AG08395 (cell line): Measurements from ENCODE around the gene SPACDR.

Source experiments
- DNase-seq: peaks from one replicate; pipeline ENCODE4 v3.0.0; 2012; ENCODE audit warnings: mixed read lengths, low spot score

The SPACDR gene

DNA sequence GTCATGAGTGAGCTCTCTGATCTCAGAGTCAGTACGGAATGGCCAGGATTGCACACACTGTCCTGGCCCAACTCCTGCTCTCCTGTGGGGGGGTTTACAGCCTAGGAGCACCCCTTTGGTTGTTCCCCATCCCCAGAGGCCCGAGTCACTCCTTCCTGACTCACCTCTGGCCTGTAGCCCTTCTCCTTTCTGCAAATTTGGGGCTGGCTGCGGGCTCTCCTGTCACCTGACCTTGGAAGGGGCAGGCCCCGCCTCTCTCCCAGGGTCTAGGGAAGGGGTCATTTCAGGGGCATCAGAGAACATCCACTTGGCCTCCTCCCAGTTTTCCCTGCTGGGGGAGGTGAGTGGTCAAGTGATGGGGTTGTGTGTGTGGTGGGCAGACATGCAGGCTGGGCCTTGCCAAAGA is 21.4 kb upstream of the SPACDR start:
- DNase-seq, result no peak

DNA sequence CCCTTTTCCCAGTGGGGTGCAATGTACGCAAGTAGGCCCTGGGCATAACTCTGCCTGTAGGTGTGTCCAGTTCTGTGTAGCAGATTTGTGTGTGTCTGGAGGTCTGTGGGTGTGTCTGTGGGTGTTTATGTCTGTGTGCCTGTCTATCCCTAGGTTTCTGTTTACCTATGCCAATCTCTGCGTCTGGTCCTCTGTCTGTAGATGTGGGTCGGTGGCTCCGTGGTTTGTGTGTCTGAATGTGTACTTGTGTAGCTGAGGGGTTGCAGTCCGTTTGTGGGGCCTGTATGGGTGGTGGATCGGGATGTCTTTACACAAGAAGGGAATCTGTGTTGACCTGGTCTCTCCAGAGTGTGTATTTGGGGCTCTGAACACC is 20.6 kb upstream of the SPACDR start:
- peak; percentile 1 for DNase-seq

DNA sequence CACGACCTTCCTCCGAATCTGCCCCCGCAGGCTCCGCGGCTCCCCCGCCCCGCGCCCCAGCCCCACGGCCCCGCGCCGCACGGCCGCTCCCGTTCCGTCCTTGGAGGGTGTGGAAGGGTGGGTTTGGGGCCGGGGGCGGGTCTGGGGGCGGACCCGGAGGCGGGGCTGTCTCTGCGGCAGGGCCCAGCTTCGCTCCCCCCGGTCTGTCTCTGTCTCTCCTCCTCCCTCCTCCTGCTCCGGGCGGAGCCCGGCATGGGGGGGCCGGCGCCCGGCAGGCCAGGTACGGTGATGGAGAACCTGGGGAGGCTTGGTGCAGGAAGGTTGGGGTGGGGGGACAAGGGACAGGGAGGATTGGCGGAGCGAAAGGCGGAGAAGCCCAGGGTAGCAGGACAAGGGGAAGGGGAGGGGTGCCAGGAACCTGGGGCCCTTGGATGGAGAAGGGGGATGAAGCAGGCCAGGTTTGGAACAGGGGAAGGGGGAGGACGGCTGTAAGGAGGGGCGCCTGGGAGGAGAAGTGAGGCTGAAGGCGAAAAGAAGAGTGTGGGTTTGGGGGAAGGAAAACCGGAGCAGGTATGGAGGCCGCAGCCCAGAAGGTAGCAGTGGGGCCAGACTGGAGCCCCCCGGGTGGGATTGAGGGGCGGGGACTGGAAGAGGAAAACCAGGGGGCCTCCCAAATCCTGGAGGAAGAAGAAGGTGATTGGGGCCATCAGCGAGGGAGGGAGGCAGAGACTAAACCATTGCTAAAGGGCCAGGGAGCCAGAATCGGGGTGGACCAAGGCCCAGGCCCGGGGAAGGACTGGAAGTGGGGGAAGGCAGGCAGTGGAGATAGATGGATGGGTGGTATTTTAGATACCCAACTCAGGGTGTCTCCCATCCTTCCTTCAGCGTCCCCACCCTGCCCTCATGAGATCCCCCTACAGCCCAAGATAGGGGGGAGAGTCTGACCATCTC is 19.9 kb upstream of the SPACDR start, which contains the start of gene NYAP1:
NYAP1 (plus strand) TSS at position 206 of the 951 bp plus-strand sequence. CDS start 1,385 bp downstream, outside the sequence.
- DNase-seq, result peak; percentile 34

DNA sequence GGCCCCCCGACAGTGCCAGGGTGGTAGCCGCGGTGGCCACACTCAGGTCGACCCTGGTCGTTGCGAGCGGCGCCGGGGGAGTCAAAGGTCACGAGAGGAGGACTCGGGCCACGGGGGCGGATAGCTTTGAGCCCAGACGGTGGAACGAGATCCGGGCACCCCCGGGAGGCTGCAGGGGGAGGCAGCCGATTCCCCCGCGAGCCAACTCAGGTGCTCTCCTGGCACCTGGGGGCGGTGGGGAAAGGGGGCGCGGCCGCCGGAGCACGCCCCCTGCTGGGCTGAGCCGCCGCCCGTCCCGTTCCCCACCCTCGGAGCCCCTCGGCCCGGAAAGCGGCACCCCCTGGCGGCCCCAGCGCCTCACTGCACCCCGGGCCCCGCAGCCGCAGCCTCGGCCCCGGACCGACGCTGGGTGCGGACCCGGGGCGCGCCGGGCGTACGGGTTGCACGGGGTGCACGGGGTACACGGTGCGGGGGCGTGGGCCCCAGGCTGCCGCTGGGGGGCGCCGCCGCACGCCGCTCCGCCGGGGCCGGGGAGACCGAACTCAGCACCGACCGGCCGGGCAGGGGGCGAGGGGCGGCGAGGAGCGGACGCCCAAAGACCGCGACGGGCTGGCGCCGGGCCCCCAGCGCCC is 19.1 kb upstream of the SPACDR start:
- peak; percentile 67 for DNase-seq

DNA sequence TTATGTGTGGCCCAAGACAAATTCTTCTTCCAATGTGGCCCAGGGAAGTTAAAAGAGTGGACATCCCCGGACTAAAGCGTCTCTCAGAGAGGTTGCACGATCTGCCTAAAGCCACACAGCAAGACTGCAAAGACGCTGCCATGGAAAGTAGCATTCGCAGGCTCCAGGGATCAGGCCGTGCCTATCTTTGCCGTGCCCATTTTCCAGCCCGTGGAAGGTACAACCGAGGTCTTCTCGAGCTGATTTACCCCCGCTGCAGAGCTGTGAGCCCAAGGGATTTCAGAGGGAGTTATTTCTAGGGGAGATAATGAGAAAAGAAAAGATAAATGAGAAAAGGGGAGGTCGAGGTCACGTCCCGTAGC is 18.6 kb upstream of the SPACDR start:
- DNase-seq, result no peak

DNA sequence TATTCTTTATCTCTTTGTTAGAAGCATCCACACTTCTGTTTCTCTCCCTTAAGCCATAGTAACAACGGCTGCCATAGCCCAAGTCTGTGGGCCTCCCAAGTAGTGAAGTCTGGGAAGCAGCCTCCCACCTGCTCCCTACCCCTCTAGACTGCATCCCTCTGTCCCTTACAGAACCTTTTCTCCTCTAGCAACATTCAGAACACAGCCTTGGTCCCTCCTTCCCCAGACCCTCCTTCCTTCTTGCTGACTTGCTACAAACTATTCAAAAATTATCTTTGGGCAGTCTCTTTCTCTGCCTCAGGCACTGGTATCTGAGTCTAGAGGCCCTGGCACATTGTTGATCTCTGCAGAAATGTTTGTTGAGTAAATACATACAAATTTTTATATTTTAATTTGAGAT is 17.4 kb upstream of the SPACDR start:
- DNase-seq, result no peak

DNA sequence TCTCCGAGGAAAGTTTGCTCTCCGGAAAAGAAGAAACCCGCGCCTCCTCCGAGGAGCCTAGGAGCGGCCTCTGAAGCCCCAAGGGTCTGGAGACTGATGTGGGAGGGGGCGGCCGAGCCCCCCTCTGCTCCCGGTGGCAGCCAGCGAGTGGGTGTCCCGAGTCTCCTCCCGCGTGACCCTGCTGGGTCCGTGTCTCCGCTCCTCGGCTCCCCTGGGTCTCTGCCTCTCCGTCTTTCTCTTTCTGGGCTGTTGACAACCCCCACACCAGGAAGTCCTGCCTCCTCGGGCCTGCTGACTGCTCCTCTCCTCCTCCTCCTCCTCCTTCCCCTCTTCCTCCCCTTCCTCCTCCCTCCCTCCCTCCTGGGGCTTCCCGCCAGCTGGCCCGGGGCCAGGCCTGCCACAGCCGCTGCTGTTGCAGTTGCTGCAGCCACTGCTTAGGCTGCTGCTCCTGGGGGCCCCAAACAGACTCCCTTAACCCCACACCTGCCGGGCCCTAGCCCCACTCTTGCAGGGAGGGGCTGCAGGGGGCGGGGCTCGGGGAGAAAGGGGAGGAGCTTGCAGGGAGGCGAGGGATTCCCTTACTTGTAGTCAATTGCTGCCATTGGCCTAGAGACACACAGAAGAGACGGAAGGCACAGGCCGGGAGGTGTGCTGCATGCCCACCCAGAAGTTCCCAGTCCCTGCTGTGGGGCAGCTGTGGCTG is 15.0 kb upstream of the SPACDR start, which contains the start of gene TSC22D4:
TSC22D4 (minus strand) TSS at position 257 of the 703 bp plus-strand sequence. CDS start 1,176 bp downstream, outside the sequence.
- DNase-seq, result peak; percentile 92

DNA sequence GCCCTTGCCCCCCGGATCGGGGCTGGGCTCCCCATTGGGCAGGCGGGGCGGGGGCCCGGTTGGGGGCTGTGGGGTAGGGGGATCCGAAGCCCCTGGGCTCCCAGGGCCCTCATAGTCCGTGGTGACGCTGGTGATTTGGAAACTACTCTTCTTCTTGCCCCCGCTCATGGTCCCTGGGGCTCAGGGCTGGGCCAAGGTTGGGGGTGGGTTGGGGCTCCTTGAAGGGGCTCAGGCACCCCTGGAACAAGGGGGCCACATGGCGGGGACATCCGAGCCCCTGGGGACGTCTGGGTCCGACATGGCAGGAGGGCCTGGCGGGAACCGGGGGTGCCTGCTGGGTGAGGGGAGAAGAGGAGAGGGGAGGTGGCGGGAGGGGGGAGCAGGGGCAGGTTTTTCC is 13.8 kb upstream of the SPACDR start:
- DNase-seq, result no peak

DNA sequence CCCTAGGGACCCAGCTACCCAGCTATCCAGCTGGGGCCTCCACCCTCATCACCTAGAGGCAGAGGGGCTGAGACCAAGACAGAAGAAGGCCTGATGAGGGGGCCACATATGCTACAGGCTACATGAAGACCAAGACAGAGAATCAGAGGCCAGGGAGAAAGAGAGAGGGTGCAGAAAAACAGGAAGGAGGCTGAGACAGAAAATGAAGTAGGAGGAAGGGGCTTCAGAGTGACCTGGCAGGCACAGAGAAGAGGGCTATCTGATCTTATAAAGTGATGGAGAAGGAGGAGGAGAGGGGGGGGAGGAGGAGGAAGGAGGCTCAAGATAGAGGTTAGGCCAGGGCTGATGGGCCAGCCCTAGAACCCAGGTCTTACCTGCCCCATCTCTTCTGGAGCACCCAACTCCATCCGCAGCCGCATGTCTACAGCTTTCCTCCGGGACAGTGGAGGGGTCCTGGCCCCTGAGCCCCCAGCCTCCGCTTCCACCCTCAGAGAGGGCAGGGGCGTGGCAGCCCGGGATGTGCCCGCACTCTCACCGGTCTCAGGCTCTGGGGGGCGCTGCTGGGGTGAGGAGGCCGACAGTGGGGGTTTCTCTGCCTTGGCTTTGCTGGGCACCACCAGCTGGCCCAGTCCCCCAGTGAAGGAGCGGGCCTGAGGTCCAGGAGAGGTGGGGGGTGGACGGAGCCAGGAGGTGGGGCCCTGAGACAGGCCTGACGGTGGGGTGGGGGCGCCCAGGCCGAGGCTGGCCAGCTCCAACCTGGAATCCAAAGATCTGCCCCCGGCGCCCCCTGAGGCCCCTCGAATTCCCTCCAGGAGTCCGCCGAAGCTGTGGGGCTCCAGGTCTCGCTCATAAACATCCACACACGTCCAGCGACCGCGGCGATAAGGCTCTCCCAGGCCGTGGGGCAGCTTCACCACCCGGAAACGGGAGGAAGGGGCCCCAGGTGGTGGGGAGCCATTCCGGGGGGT is 13.1 kb upstream of the SPACDR start:
- no peak for DNase-seq

DNA sequence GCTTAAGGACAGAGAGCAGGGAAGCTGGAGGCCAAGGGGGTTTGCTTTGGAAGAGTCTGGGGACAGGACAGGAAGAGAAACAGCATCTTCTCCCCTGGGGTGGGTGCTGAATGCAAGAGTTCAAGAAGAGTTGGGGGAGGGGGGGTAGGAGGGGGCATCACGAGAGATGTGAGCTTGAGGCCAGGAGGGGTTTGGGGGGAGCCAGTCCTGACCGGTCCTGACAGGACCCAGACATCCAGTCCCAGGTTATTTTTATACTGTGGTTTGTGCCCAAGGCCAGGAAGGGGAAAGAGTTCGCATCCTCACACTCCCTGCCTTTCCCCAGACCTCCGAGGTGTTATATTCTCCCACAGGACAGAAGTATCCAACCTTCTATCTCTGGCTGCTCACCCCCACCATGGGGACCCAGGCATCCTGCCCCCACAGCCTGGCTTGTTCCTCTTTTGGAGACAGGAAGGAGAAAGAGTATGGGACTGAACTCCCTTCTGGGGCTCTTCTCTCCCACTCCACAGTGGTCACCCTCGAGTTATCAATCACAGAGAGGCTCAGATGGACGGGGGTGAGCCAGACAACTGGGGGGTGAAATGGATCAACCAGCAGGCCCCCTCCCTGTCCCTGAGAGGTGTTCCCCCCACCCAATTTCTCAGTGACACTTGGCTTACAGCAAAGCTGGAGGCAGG is 12.2 kb upstream of the SPACDR start:
- no peak for DNase-seq

DNA sequence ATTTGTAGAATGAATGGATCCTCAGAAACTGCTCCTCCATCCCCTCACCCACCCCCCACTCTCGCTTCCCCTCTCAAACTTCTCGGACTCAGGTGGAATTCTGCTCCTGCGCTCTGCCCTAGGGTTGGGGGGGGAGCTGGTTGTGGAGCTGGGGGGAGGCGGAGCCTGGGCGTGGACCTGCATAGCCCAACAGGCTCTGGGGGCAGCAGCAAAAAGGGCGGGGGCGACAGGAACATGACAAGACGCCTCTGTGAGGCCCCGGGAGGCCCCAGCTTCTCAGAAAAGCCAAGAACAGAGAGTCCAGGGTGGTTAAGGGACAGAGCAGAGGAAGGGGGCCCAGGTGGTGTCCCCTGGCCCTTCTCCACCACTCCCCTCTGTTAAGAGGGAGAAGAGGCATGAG is 11.5 kb upstream of the SPACDR start:
- DNase-seq, result no peak

DNA sequence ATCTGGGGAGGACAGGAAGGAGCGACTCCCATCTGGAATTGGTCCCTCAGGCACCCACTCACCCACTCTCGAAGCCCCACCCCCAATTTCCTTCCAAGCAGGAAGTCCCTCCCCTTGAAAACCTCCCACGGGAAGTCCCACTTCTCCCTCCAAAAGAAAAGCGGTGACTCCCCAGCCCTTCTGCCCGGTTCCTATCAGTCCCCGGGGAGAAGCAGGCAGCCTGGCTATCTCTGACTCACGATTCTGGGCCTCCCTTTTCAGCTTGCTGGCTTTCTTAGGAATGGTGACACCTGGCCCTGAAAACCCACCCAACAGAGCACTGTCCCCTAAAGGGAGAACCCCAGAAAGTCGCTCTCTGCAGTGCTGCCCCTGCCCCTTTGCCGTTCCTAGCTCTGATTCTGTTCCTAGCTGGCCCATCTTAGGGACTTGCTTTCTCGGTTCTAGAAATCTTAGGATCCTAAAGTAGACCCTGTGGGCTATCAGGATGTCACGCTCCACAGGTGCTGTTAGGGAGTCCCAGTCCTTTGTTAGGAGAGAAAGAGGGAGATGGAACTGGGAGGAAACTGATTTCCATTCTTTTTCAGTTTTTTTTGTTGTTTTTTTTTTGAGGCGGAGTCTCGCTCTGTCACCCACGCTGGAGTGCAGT is 8.9 kb upstream of the SPACDR start:
- peak; percentile 40 for DNase-seq

DNA sequence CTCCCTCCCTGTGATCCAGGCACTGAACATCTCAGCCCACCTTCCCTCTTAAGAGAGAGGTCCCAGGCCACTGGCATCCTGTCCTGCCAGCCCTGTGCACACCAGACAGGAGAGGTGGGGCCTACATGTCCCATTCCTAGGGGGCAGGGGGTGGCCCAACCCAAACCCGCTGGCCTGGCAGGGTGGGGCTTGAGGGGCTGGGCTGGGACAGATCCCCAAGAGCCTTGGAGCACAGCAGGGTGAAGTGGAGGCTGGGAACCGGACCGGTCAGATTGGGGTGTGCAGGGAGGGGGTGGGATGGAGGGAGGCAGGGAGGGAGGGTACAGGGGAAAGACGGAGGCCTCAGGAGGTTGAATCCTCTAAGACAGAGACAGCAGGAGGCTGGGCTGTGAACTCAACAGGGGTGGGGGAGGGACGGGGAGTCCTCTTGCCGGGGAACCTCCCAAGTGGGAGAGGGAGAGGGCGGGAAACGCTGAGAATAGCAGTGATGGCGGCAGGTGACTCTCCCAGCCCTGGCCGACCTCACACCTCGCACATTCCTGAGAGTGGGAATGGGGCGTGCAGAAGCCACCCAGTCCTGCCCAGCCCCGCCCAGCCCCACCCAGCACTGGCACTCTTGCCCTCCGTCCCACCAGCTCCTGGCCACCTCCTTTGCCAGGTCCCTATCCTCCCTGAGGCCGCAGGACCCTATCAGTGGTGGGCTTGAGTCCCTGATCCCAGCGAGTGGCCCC is 8.2 kb upstream of the SPACDR start:
- DNase-seq, result no peak

DNA sequence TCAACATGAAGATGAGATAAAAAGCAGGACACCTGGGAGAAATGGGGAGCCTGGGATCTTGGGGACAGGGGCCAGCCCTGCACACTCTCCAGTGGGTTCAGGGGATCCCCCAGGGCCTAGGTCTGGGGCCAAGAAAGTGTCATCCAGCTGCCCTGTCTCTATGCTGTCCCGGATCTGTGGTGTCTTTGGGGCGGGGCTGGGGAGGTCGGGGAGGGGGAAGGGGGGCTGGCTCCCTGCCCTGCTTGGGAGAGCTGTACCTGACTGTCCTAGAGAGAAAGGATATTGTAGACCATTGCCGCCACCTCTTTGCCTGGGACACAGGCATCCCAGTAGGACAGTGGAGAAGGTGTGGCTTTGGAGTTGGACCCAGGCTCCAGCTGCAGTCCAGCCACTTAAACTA is 7.0 kb upstream of the SPACDR start:
- no peak for DNase-seq

DNA sequence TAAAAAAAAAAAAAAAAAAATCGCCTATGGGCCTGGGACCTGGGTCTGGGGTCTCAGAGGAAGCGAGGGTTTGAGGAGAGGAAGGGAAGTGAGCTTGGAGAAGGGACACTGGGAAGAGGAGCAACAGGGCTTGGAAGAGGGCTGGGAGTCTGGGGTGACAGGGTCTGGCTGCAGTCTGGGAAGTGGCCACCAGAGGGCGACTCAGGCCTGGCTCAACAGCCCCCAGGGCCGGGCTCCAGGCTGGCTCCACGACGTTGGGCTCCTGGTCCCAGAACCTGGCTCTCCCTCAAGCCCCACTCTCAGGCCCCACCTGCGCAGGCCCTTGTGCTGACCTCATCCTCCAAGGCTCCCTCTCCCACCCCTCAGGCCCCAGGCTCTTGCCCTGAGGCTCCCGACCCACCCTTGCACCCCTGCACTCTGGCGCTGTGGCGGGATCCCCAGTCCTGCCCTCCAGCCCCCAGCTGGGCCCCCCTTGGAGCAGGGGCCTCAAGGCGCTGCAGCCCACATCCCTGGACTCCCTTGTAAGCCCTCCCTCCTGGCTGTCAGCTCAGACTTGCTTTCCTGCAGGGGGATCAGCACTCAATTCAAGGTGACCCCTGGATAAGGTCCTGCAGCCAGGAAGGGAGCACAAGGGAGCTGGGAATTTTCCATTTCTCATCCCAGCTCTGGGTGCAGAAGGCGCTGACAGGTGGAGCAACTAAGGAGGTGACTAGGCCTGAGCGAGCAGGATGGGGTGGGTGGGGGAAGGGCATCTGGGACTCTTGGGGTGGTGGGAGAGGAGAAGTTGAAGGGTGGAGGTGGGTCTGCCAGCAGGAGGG is 5.4 kb upstream of the SPACDR start:
- peak; percentile 91 for DNase-seq

DNA sequence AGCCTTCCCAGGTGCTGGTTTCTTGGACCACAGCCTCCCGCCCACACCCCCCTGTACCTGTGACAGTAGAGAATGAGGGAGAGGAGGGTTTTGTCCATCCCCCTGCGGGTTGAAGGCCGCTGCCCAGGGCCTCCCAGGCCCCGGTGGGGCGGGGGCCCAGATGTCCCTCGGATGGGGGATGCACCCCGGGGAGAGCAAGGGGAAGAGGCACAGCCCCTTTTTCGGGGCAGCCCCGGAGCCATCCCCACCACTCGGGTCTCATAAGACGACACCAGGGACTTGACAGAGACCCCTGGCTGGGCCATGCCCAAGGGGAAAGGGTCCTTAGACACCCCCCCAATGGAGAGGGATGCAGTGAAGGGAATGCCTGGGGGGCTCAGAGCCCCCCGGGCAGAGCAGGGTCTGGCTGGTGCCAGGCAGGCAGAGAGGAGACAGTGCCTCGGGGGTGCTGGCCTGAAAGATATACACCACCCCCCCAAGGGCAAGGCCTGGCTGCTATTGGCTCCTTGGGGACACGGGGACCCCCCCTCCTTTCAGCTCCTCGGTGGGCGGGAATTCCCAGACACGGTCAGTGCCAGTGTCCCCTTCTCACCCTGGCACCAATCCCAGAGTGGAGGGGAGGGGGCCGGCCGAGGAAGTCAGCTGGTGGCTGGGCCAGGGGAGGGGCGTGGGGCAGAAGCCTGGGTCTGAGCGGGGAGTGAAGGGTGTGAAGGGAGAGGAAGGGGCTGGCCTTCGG is 3.7 kb upstream of the SPACDR start:
- DNase-seq, result no peak

DNA sequence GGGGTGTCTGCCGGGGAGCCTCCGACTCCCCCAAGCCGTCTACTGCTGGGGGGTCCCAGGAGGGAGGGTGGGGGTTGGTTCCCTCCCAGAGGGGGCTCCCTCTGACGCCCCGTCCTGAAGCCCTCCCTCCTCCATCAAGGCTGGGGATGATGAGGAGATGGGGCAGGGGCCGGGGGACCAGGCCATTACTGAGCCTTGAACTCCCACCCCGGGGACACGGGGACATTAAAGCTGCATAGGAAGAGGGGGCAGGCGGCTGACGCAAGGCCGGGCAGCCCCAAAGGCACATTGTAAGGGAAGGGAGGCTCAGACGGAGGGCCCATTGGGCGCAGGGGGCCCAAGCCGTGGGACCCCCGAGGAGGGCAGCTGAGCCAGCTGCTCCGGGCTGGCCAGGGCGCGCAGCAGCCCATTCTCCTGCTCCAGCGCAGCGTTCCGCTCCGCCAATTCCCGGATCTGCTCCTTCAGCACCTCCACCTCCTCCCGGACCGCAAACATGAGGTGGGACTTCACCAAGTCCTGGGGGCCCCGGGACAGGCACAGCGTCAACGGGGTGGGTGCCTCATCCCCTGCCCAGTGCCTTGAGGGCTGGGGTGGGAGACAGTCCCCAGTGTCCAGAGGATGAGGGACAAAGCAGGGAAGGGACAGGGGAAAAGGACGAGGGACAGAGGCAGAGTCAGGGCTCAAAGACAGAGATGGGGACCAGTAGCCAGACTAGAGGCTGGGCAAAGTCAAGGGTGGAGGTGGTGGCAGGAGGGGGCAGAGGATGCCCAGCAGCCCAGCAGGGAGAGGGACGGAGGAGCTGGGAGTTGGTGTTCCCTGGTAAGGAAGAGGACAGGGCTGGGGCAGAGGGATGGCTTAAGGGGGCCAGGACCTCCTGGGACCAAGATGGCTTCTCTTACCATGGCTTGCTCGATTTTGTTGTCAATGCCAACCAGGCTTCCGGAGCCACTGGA is 2.9 kb upstream of the SPACDR start:
- DNase-seq, result no peak
